Type B pancreatic cell (in vitro differentiated cells): Measurements from ENCODE around the gene LAPTM5. TPM values are rescaled to one million over a fixed set of nuclear protein-coding genes. Genes with fewer than 3 reads are reported as not detected.

Source experiments
- DNase-seq: peaks from one replicate; pipeline ENCODE4 v3.0.0; 2021; ENCODE audit warnings: mixed read lengths; ENCODE audit not compliant: unreplicated experiment; ENCODE audit errors: extremely low spot score
- H3K27ac Mint-ChIP-seq: 2 replicates; pipeline ENCODE4 v1.8.0; 2021; ENCODE audit warnings: mild to moderate bottlenecking, mixed read lengths
- H3K27me3 Mint-ChIP-seq: 2 replicates; pipeline ENCODE4 v1.8.0; 2021; ENCODE audit warnings: mixed read lengths
- H3K36me3 Mint-ChIP-seq: 2 replicates; pipeline ENCODE4 v1.8.0; 2021; ENCODE audit warnings: mixed read lengths
- H3K4me1 Mint-ChIP-seq: one replicate; pipeline ENCODE4 v1.8.0; 2021; ENCODE audit warnings: mixed read lengths; ENCODE audit not compliant: unreplicated experiment
- H3K4me3 Mint-ChIP-seq: 2 replicates; pipeline ENCODE4 v1.8.0; 2021; ENCODE audit warnings: mild to moderate bottlenecking, mixed read lengths
- H3K9me3 Mint-ChIP-seq: 2 replicates; pipeline ENCODE4 v1.8.0; 2021; ENCODE audit warnings: mixed read lengths
- CTCF ChIP-seq: fragments of 200-600 bp; sonication (generic); conservative IDR thresholded peaks from 2 replicates; pipeline ENCODE4 v1.5.0; 2021; ENCODE audit warnings: antibody characterized with exemption, mild to moderate bottlenecking
- total RNA-seq: library from RNA; stranded (reverse); gene quantifications from 2 replicates; pipeline ENCODE4 v1.2.1, GENCODE V29; 2021; ENCODE audit warnings: low replicate concordance

The LAPTM5 gene
- total RNA-seq, 1 donor from 2014 or later, result 0.24 TPM

GRCh38 chr1:30720271-30721223, 37.0 kb downstream of the LAPTM5 start:
- no peak for TF ChIP-seq CTCF
- no peak for DNase-seq
- Mint-ChIP-seq H3K4me3 (no peak overlapping the region), H3K27me3 (no peaks in the 10 kb centered on the region), H3K27ac (peak overlapping the region; percentile 29), H3K4me1 (peaks cover 8% of the 10 kb centered on the region), H3K9me3 (peaks cover 7% of the 10 kb centered on the region), H3K36me3 (no peaks in the 10 kb centered on the region)

DNA sequence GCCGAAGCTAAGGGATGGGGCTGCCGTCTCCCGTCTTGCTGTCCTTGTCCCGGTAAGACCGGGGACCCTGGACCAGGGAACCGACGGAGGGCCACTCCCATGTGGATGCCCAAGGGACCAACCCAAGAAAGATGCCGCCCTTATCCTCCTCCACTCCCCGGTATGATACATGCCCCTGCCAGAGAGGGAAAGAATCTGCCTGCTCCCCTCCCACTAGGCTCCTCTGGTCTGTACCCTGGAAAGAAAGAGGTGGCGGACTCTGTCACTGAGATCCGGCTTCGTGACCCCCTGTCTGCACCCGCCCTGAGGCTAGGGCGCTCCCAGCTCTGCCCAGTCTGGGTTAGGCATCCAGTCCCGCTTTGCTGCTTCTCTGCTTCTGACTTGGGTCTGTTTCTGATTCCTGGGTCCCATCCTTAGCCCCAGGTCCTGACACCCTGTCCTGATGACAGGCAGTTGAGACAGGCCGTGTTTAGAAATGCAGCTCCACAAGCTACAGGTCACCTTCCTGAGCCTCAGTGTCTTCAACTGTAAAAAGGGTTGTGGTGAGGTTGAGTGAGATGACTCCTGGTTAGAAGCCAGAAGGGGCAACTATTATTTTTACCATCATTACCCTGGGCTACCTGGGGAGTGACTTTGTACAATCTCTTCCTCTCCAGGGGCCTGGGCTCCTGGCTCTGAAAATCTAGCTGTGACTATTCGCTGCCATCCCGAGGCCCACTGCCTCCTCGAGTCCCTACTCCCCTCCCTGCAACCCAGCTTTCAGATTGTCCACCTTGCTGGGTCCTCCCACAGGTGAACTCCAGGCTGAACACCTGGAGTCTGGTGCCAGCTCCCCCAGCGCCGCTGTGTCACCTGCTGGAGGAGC, 37.9 kb downstream of the LAPTM5 start:
- H3K27ac Mint-ChIP-seq, result peak overlapping the region; percentile 89
- no peaks in the 10 kb centered on the region for H3K27me3 Mint-ChIP-seq
- H3K4me1 Mint-ChIP-seq, result peaks cover 8% of the 10 kb centered on the region
- no peak for TF ChIP-seq CTCF
- H3K9me3 Mint-ChIP-seq, result peaks cover 10% of the 10 kb centered on the region
- no peaks in the 10 kb centered on the region for H3K36me3 Mint-ChIP-seq
- peak overlapping the region; percentile 87 for H3K4me3 Mint-ChIP-seq
- no peak for DNase-seq

DNA sequence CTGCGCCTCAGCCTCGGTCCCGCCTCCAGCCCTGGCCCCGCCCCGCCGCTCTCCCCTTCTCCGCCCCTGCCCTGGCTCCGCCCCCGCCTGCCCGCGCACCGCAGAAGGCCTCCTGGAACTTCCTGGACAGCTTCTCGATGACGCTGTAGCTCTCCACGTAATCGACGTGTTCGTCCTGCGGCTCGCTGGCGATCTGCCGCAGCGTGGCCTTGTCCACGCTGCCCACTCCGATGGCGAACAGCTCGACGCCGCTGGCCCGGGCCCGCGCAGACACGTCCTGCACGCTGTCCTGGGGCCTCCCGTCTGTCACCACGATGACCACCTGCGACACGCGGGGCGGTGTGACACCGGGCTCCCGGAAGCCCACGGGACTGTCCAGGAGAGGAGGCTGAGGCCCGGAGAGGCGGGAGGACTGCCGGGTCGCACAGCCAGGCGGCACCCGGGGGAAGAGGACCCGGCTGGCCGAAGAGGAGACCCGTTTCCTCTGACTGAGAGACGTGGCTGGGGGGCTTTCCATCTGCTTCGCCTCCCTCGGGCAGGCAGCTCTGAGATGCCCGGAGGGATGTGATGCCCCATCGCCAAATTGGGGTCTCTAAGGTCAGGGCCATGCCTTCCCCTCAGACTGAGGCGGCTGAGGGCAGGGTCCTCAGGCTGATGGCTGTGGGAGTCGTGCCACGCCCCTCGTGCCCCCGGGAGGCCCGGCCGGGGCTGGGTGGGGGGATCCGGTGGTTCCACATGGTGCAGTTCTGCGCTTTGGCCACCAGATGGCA, 38.8 kb downstream of the LAPTM5 start:
- DNase-seq, result peak; percentile 92
- Mint-ChIP-seq H3K27ac (peak overlapping the region; percentile 89), H3K36me3 (no peaks in the 10 kb centered on the region), H3K4me1 (peaks cover 5% of the 10 kb centered on the region), H3K4me3 (peak overlapping the region; percentile 87), H3K9me3 (peaks cover 10% of the 10 kb centered on the region), H3K27me3 (no peaks in the 10 kb centered on the region)
- peak; percentile 100 for TF ChIP-seq CTCF

- no peaks in the 10 kb centered on the region for H3K36me3 Mint-ChIP-seq
- H3K27me3 Mint-ChIP-seq, result peaks cover 3% of the 10 kb centered on the region
- peak overlapping the region; percentile 92 for H3K27ac Mint-ChIP-seq
- H3K9me3 Mint-ChIP-seq, result peaks cover 10% of the 10 kb centered on the region
- DNase-seq, result peak; percentile 99
- TF ChIP-seq CTCF, result no peak
- H3K4me3 Mint-ChIP-seq, result peak overlapping the region; percentile 87
- H3K4me1 Mint-ChIP-seq, result peaks cover 7% of the 10 kb centered on the region
Measured at GRCh38 chr1:30718091-30718635, 39.4 kb downstream of the LAPTM5 start.

DNA sequence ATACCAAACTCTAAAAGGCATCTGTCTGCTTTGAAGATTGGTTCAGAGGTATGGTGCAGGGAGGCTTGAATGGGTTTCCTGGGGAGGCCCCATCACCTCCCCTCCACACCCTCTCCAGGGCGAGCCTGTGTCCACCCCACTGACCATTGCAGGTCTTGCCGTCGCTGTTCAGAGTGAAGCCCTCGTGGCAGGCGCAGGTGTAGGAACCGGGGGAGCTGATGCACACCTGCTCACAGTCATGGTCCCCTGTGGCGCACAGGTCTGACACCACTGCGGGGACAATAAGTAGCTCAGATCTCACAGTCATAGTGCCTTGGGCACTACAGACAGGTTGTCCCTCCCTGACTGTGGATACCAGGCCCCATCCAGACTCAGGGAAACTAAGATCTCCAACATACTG, 40.9 kb downstream of the LAPTM5 start:
- Mint-ChIP-seq H3K27ac (peak overlapping the region; percentile 74), H3K4me3 (no peak overlapping the region), H3K4me1 (peaks cover 19% of the 10 kb centered on the region), H3K27me3 (peaks cover 11% of the 10 kb centered on the region), H3K9me3 (peaks cover 10% of the 10 kb centered on the region), H3K36me3 (no peaks in the 10 kb centered on the region)
- TF ChIP-seq CTCF, result no peak
- DNase-seq, result no peak
